Ishikawa (cell line): Measurements from ENCODE around the gene ZDHHC24.

Experiments
- CEBPB ChIP-seq: IDR thresholded peaks from 2 replicates; pipeline ENCODE4 v1.6.1; 2012
- CREB1 ChIP-seq: IDR thresholded peaks from 2 replicates; pipeline ENCODE4 v1.6.1; 2012; ENCODE audit warnings: low read depth
- EGR1 ChIP-seq: IDR thresholded peaks from 2 replicates; pipeline ENCODE4 v1.6.1; 2012
- EP300 ChIP-seq: IDR thresholded peaks from 2 replicates; pipeline ENCODE4 v1.6.1; 2012; ENCODE audit warnings: borderline replicate concordance
- FOXM1 ChIP-seq: IDR thresholded peaks from 2 replicates; pipeline ENCODE4 v1.6.1; 2012; ENCODE audit warnings: low read depth, borderline replicate concordance
- NFIC ChIP-seq: IDR thresholded peaks from 2 replicates; pipeline ENCODE4 v1.6.1; 2012
- RAD21 ChIP-seq: IDR thresholded peaks from 2 replicates; pipeline ENCODE4 v1.6.1; 2012; ENCODE audit warnings: low read depth
- TAF1 ChIP-seq: IDR thresholded peaks from 2 replicates; pipeline ENCODE4 v1.6.1; 2012; ENCODE audit warnings: low read depth, mild to moderate bottlenecking
- TCF12 ChIP-seq: IDR thresholded peaks from 2 replicates; pipeline ENCODE4 v1.6.1; 2012; ENCODE audit warnings: low read depth
- TEAD4 ChIP-seq: IDR thresholded peaks from 2 replicates; pipeline ENCODE4 v1.6.1; 2012
- YY1 ChIP-seq: IDR thresholded peaks from 2 replicates; pipeline ENCODE4 v1.6.1; 2012; ENCODE audit warnings: low read depth
- ZBTB7A ChIP-seq: IDR thresholded peaks from 2 replicates; pipeline ENCODE4 v1.6.1; 2012; ENCODE audit warnings: low read depth
- TF ChIP-seq, protein P1 (sequence below): IDR thresholded peaks from 2 replicates; pipeline ENCODE4 v1.6.1; 2012; ENCODE audit warnings: low read depth, mild to moderate bottlenecking
- TF ChIP-seq, protein P2 (sequence below): IDR thresholded peaks from 2 replicates; pipeline ENCODE4 v1.6.1; 2012
- TF ChIP-seq, protein P3 (sequence below): IDR thresholded peaks from 2 replicates; pipeline ENCODE4 v1.6.1; 2012

Gene ZDHHC24

DNA sequence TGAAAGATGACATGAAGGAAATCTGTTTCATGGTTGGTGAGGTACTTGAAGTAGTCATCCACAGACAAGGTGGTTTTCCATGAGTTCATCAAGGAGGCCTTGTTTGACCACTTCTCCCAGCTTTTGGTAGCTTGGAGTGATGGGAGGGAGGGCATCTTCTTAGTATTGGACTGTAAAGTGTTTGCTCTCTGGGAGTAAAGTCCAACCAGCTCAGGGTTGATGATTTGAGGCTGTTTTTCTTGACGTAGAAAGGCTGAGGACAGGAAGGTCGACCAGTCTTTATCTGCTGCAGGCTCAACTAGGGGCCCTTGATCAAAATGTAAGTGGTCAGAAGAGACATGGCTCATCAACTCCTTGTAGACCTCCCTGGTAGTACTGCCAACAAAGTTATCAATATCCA is 45.3 kb upstream of the ZDHHC24 start:
- TF ChIP-seq EP300: no peak
- TF ChIP-seq YY1: no peak
- TF ChIP-seq CREB1: no peak
- TF ChIP-seq, protein P1, sequence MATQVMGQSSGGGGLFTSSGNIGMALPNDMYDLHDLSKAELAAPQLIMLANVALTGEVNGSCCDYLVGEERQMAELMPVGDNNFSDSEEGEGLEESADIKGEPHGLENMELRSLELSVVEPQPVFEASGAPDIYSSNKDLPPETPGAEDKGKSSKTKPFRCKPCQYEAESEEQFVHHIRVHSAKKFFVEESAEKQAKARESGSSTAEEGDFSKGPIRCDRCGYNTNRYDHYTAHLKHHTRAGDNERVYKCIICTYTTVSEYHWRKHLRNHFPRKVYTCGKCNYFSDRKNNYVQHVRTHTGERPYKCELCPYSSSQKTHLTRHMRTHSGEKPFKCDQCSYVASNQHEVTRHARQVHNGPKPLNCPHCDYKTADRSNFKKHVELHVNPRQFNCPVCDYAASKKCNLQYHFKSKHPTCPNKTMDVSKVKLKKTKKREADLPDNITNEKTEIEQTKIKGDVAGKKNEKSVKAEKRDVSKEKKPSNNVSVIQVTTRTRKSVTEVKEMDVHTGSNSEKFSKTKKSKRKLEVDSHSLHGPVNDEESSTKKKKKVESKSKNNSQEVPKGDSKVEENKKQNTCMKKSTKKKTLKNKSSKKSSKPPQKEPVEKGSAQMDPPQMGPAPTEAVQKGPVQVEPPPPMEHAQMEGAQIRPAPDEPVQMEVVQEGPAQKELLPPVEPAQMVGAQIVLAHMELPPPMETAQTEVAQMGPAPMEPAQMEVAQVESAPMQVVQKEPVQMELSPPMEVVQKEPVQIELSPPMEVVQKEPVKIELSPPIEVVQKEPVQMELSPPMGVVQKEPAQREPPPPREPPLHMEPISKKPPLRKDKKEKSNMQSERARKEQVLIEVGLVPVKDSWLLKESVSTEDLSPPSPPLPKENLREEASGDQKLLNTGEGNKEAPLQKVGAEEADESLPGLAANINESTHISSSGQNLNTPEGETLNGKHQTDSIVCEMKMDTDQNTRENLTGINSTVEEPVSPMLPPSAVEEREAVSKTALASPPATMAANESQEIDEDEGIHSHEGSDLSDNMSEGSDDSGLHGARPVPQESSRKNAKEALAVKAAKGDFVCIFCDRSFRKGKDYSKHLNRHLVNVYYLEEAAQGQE: no peak
- TF ChIP-seq TCF12: no peak
- no peak for TF ChIP-seq FOXM1
- TF ChIP-seq NFIC: no peak
- TF ChIP-seq, protein P2, sequence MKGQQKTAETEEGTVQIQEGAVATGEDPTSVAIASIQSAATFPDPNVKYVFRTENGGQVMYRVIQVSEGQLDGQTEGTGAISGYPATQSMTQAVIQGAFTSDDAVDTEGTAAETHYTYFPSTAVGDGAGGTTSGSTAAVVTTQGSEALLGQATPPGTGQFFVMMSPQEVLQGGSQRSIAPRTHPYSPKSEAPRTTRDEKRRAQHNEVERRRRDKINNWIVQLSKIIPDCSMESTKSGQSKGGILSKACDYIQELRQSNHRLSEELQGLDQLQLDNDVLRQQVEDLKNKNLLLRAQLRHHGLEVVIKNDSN: no peak

DNA sequence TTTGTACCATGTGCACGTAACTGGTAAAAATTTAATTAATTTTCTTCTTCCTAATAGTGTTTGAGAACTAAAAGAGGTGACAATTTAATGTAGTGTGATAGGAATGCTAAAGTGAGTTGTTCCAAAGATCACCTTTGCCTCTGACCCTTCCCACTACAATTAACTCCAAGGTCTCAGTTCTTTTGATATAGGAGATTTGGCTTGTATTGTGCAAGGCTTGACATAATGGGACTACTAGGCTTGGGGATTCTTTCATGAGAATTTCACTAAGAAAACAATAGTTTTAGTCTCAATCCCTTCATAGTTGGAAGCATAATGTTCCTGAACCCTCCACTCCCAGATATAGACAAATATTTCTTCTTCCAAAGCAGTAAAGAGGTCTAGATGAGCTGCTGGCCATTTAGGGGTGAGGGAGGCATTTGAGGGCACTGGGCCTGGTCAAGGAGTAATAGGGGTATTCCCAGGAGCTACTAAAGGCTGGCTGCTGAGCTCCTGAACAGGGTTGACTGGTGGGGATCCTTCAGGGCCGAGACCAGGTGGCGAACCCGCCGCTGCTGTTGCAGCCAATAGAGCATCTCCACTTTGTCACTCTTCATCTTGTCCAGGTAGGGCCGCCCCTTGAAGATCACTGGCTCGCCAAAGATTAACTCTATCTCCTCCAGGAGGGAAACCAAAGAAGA is 44.3 kb upstream of the ZDHHC24 start:
- TF ChIP-seq CEBPB (no peak), YY1 (no peak), TCF12 (no peak), TEAD4 (no peak), EP300 (no peak), CREB1 (no peak)
- TF ChIP-seq, protein P2: no peak

DNA sequence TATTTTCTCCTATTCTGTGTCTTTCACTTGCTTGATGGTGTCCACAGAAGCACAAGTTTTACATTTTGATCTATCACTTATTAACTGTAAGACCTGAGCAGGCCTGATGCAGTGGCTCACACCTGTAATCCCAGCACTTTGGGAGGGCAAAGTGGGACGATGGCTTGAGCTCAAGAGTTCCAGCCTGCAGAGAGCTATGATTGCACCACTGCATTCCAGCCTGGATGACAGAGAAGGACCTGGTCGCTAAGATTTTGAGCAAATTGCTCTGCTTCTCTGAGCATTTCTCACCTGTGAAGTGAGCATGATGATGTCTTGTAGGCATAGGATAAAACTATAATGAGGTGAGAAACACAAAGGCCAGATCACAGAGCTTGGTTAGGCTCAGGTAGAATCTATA is 40.3 kb upstream of the ZDHHC24 start:
- TF ChIP-seq CREB1 (no peak), EP300 (no peak), TEAD4 (no peak), TAF1 (no peak), EGR1 (no peak), TCF12 (no peak), NFIC (no peak), FOXM1 (no peak), CEBPB (no peak), ZBTB7A (no peak), RAD21 (no peak), YY1 (no peak)
- TF ChIP-seq, protein P2: no peak
- TF ChIP-seq, protein P3, sequence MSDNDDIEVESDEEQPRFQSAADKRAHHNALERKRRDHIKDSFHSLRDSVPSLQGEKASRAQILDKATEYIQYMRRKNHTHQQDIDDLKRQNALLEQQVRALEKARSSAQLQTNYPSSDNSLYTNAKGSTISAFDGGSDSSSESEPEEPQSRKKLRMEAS: no peak
- TF ChIP-seq, protein P1: no peak

DNA sequence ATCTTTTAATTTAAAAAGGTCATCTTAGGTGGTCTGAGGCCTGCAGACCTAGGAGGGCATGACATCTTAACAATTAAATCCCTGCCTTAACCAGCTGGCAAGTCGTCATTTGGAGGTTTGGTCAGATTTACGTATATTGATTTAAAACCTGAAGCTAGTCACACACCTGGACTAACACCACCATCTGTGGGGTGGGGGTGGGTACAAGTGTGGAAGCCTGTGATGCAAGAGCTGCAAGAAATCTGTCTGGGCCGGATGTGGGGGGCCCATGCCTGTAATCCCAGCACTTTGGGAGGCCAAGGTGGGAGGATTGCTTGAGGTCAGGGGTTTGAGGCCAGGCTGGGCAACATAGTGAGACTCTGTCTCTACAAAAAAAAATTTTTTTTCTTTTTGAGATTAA is 35.4 kb upstream of the ZDHHC24 start:
- TF ChIP-seq TCF12 (no peak), ZBTB7A (no peak), TAF1 (no peak), CREB1 (no peak), CEBPB (no peak), TEAD4 (no peak), NFIC (no peak), FOXM1 (no peak), EGR1 (no peak), RAD21 (no peak), EP300 (no peak), YY1 (no peak)
- TF ChIP-seq, protein P1: no peak
- TF ChIP-seq, protein P2: no peak
- TF ChIP-seq, protein P3: no peak
